Measurements from ENCODE around the gene GRIA1.

The GRIA1 gene

GRCh38 chr5:153618307-153618706 lies 127.8 kb downstream of the GRIA1 start:
- Histone ChIP-seq H3K4me1 (no peaks in the 10 kb centered on the region), H3K9me3 (no peaks in the 10 kb centered on the region), H3K36me3 (replicated peaks) (no peaks in the 10 kb centered on the region), H3K27me3 (ENCODE audit: low read depth) (no peaks in the 10 kb centered on the region; the same call in 1 of the 2 replicates), H3K4me3 (no peak overlapping the region)
- DNase-seq (ENCODE audit: low spot score in 2 of 2), result no peak
- in situ Hi-C loops (cut with MboI; ENCODE audit: low sequenced_read_pairs), result no loop called here

- no peaks in the 10 kb centered on the region for H3K9me3 ChIP-seq
- in situ Hi-C loops (cut with MboI; ENCODE audit: low sequenced_read_pairs), result no loop called here
- H3K27me3 ChIP-seq (ENCODE audit: low read depth), result no peaks in the 10 kb centered on the region; the same call in 1 of the 2 replicates
- H3K36me3 ChIP-seq (replicated peaks), result no peaks in the 10 kb centered on the region
- no peak for DNase-seq (ENCODE audit: low spot score in 2 of 2)
- H3K4me1 ChIP-seq, result no peaks in the 10 kb centered on the region
- H3K4me3 ChIP-seq, result no peak overlapping the region
These were observed 128.4 kb downstream of the GRIA1 start for GRCh38 chr5:153618867-153619266.

DNA sequence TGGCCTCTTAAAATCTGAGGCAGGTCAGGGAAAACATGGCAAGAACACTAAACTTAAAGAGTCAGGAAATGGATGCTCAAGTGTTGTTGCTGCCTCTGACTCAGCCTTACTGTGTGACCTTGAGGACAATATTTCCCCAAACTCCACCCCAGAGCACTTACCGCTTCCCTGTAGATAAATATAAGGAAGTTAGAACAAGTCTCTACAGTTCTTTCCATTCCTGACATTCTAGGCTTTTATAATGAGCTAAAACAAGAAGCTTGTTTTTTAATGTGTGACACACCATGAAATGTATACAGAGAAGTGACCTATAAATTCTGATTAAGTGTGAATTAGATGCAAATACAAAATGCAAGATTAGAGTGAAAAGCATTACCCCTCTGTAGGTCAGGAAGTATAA lies 129.3 kb downstream of the GRIA1 start:
- no peaks in the 10 kb centered on the region; the same call in 1 of the 2 replicates for H3K27me3 ChIP-seq (ENCODE audit: low read depth)
- DNase-seq (ENCODE audit: low spot score in 2 of 2), result no peak

GRCh38 chr5:153623124-153623523 lies 132.7 kb downstream of the GRIA1 start:
- no peak overlapping the region for H3K4me3 ChIP-seq
- no peaks in the 10 kb centered on the region for H3K36me3 ChIP-seq (replicated peaks)
- H3K9me3 ChIP-seq, result no peaks in the 10 kb centered on the region
- H3K4me1 ChIP-seq, result no peaks in the 10 kb centered on the region
- no peak for DNase-seq (ENCODE audit: low spot score in 2 of 2)
- in situ Hi-C loops (cut with MboI; ENCODE audit: low sequenced_read_pairs), result no loop called here
- H3K27me3 ChIP-seq (ENCODE audit: low read depth), result peaks cover 2% of the 10 kb centered on the region; the same call in 1 of the 2 replicates

More for the DNA sequence above, 129.3 kb downstream of the GRIA1 start:
- Histone ChIP-seq H3K4me1 (no peaks in the 10 kb centered on the region), H3K9me3 (no peaks in the 10 kb centered on the region), H3K4me3 (no peak overlapping the region), H3K36me3 (replicated peaks) (no peaks in the 10 kb centered on the region)
- in situ Hi-C loops (cut with MboI; ENCODE audit: low sequenced_read_pairs), result no loop called here

- H3K36me3 ChIP-seq (replicated peaks), result no peaks in the 10 kb centered on the region
- no peak for DNase-seq (ENCODE audit: low spot score in 2 of 2)
- no peaks in the 10 kb centered on the region for H3K4me1 ChIP-seq
- in situ Hi-C loops (cut with MboI; ENCODE audit: low sequenced_read_pairs), result no loop called here
- no peaks in the 10 kb centered on the region for H3K9me3 ChIP-seq
- peaks cover 2% of the 10 kb centered on the region; the same call in 1 of the 2 replicates for H3K27me3 ChIP-seq (ENCODE audit: low read depth)
- H3K4me3 ChIP-seq, result no peak overlapping the region
These were observed 133.4 kb downstream of the GRIA1 start for GRCh38 chr5:153623751-153624450.

DNA sequence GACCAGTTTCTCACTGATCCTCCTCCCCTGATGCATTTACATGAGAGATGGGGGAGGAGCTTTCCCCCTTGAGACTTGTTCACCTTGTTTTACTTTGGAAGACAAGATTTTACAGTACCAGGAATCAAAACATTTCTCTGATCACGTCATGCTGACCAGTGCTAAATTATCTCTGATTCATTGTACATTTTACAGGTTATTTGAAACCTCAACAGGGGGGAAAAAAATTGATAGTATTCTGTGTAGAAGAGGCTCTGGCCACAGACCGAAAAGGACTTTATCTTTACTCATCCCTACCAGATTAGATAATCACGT lies 133.9 kb downstream of the GRIA1 start:
- peaks cover 2% of the 10 kb centered on the region; the same call in 1 of the 2 replicates for H3K27me3 ChIP-seq (ENCODE audit: low read depth)
- H3K4me3 ChIP-seq, result no peak overlapping the region
- H3K9me3 ChIP-seq, result no peaks in the 10 kb centered on the region
- in situ Hi-C loops (cut with MboI; ENCODE audit: low sequenced_read_pairs), result no loop called here
- no peaks in the 10 kb centered on the region for H3K4me1 ChIP-seq
- DNase-seq (ENCODE audit: low spot score in 2 of 2), result no peak
- no peaks in the 10 kb centered on the region for H3K36me3 ChIP-seq (replicated peaks)

DNA sequence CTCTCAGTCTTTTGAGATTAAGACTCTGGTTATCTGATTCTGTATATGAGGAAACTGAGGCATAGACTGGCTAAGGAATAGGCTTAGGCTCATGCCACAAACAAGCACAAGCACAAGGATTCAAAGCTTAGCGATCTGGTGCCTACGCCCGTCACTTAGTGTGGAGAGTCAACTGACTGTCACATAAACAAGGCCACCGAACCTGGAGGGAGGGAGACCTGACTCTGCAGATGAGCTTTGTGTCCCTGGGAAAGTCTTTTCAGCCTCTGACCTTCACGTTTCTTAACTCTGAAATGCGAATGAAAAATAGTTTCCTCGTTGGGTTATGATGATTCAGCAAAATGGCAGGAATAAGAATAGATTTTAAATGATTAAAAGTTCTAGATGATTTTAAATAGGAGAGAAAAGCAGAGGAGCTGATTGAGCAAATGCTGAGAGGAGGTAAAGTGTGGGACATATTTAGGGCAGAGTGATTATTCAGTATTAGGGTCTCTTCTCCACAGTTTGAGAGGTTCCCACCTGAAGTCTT lies 135.4 kb downstream of the GRIA1 start:
- Histone ChIP-seq H3K36me3 (replicated peaks) (no peaks in the 10 kb centered on the region), H3K9me3 (no peaks in the 10 kb centered on the region), H3K27me3 (ENCODE audit: low read depth) (peaks cover 2% of the 10 kb centered on the region; the same call in 1 of the 2 replicates), H3K4me1 (no peaks in the 10 kb centered on the region), H3K4me3 (no peak overlapping the region)
- DNase-seq (ENCODE audit: low spot score in 2 of 2), result no peak
- in situ Hi-C loops (cut with MboI; ENCODE audit: low sequenced_read_pairs), result no loop called here

GRCh38 chr5:153626836-153627235 lies 136.4 kb downstream of the GRIA1 start:
- in situ Hi-C loops (cut with MboI; ENCODE audit: low sequenced_read_pairs), result no loop called here
- no peaks in the 10 kb centered on the region for H3K4me1 ChIP-seq
- no peaks in the 10 kb centered on the region for H3K36me3 ChIP-seq (replicated peaks)
- no peak for DNase-seq (ENCODE audit: low spot score in 2 of 2)
- H3K4me3 ChIP-seq, result no peak overlapping the region
- no peaks in the 10 kb centered on the region for H3K9me3 ChIP-seq
- H3K27me3 ChIP-seq (ENCODE audit: low read depth), result peaks cover 2% of the 10 kb centered on the region; the same call in 1 of the 2 replicates

- peaks cover 2% of the 10 kb centered on the region; the same call in 1 of the 2 replicates for H3K27me3 ChIP-seq (ENCODE audit: low read depth)
- no peak overlapping the region for H3K4me3 ChIP-seq
- no peaks in the 10 kb centered on the region for H3K36me3 ChIP-seq (replicated peaks)
- no peaks in the 10 kb centered on the region for H3K4me1 ChIP-seq
- in situ Hi-C loops (cut with MboI; ENCODE audit: low sequenced_read_pairs), result no loop called here
- DNase-seq (ENCODE audit: low spot score in 2 of 2), result no peak
- no peaks in the 10 kb centered on the region for H3K9me3 ChIP-seq
These were observed 138.8 kb downstream of the GRIA1 start for GRCh38 chr5:153629027-153629895.

DNA sequence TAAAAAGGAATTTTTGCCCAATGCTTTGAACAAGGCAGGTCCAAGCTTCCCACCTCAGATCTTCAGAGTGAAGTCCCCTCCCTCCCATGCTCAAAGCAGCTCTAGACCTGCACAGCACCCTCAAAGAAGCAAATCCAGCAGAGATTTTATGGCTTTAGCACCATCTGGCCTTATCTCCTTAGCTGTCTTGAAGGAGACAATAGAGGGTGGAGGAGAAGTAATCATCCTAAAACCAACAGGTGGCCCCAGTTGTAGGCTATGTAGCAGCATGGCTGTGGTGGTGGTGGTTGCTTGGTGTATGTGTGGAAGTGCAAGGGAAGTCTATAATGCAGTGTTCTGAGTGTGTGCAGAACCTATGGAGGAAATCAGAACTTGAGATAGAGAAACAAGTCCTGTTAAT lies 140.1 kb downstream of the GRIA1 start:
- H3K27me3 ChIP-seq (ENCODE audit: low read depth), result peaks cover 1% of the 10 kb centered on the region; the same call in 1 of the 2 replicates
- no peaks in the 10 kb centered on the region for H3K4me1 ChIP-seq
- H3K9me3 ChIP-seq, result no peaks in the 10 kb centered on the region
- in situ Hi-C loops (cut with MboI; ENCODE audit: low sequenced_read_pairs), result no loop called here
- no peak for DNase-seq (ENCODE audit: low spot score in 2 of 2)
- H3K4me3 ChIP-seq, result no peak overlapping the region
- H3K36me3 ChIP-seq (replicated peaks), result no peaks in the 10 kb centered on the region

DNA sequence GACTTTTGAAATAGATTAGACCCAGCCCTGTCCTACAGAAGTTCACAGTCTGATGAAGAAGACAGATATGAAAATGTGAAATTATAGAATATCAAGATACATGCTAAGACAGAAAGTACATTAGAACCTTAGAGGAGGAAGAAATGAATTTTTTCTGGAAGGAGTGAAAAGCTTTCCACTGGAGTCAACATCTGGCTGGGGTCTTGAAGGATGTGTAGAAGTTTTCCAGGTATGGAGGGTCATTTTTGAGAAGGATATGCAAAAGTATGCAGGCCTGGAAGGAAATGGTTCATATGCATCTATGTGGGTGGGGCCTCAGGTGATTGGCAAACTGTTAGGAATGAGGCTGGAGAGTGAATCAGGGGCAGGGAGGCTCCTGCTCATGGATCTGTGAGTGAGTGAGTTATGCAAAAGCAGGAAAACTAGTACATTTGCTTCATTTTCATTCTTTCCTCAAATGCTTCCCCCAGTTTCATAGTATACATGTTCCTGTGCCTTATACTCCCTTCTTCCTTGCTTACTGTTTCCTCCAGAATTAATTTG lies 142.3 kb downstream of the GRIA1 start:
- H3K4me3 ChIP-seq, result no peak overlapping the region
- in situ Hi-C loops (cut with MboI; ENCODE audit: low sequenced_read_pairs), result no loop called here
- H3K27me3 ChIP-seq (ENCODE audit: low read depth), result no peaks in the 10 kb centered on the region
- H3K36me3 ChIP-seq (replicated peaks), result no peaks in the 10 kb centered on the region
- DNase-seq (ENCODE audit: low spot score in 2 of 2), result no peak
- no peaks in the 10 kb centered on the region for H3K4me1 ChIP-seq
- H3K9me3 ChIP-seq, result no peaks in the 10 kb centered on the region

- H3K4me3 ChIP-seq, result no peak overlapping the region
- no peaks in the 10 kb centered on the region for H3K36me3 ChIP-seq (replicated peaks)
- H3K9me3 ChIP-seq, result no peaks in the 10 kb centered on the region
- in situ Hi-C loops (cut with MboI; ENCODE audit: low sequenced_read_pairs), result no loop called here
- no peaks in the 10 kb centered on the region for H3K4me1 ChIP-seq
- no peaks in the 10 kb centered on the region for H3K27me3 ChIP-seq (ENCODE audit: low read depth)
- DNase-seq (ENCODE audit: low spot score in 2 of 2), result no peak
These were observed 146.4 kb downstream of the GRIA1 start for GRCh38 chr5:153636670-153637451.

DNA sequence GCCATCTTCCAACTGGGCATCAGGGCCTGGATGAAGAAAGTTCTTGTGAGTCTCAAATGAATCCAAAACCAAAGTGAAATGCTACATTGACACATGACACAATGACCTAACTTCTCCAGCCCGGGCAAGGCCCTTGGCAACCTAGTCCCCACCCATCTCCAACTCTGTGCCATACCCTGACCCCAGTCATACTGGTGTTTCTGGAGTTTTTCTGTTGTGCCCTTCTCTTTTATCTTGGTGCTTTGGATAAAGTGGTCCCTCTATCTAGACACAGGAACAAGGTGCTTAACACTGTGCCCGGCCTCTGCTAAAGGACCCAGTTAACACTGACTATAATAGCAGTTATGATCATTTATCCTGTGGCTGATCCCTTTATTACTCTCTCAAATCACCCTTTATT lies 149.8 kb downstream of the GRIA1 start:
- H3K4me1 ChIP-seq, result no peaks in the 10 kb centered on the region
- no peak overlapping the region for H3K4me3 ChIP-seq
- no peaks in the 10 kb centered on the region for H3K36me3 ChIP-seq (replicated peaks)
- no peak for DNase-seq (ENCODE audit: low spot score in 2 of 2)
- in situ Hi-C loops (cut with MboI; ENCODE audit: low sequenced_read_pairs), result no loop called here
- no peaks in the 10 kb centered on the region for H3K27me3 ChIP-seq (ENCODE audit: low read depth)
- H3K9me3 ChIP-seq, result no peaks in the 10 kb centered on the region
